ENCODE measurements around the gene CATSPERE.

CATSPERE gene

DNA sequence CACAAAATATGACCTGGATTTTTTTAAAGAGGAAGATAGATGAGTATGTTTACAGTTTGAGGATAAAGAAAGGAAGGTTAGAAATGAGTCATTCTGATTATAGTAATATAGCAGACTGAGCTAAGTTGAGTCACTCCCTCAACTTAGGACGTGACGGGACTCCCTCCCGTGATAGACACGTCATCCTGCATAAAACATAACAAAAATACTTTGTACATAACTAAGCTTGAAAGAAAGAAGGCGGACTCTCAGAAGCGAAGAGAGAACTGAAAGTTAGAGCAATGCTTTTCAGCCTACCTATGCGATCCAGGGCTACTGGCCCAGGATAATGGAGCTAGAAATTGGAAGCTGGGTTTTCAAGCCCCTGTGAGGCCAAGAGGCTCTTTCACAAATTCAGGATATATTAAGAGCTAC lies 138.9 kb downstream of the CATSPERE start:
- TF ChIP-seq, protein P1, sequence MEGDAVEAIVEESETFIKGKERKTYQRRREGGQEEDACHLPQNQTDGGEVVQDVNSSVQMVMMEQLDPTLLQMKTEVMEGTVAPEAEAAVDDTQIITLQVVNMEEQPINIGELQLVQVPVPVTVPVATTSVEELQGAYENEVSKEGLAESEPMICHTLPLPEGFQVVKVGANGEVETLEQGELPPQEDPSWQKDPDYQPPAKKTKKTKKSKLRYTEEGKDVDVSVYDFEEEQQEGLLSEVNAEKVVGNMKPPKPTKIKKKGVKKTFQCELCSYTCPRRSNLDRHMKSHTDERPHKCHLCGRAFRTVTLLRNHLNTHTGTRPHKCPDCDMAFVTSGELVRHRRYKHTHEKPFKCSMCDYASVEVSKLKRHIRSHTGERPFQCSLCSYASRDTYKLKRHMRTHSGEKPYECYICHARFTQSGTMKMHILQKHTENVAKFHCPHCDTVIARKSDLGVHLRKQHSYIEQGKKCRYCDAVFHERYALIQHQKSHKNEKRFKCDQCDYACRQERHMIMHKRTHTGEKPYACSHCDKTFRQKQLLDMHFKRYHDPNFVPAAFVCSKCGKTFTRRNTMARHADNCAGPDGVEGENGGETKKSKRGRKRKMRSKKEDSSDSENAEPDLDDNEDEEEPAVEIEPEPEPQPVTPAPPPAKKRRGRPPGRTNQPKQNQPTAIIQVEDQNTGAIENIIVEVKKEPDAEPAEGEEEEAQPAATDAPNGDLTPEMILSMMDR (IDR thresholded peaks at IDR 0.05; ENCODE audit: control insufficient read depth, extremely low read depth, insufficient read depth), result no peak
- DNase-seq (ENCODE audit: low read depth), result no peak
- H3K4me3 ChIP-seq (ENCODE audit: low read depth, low read length), result no peak overlapping the region

DNA sequence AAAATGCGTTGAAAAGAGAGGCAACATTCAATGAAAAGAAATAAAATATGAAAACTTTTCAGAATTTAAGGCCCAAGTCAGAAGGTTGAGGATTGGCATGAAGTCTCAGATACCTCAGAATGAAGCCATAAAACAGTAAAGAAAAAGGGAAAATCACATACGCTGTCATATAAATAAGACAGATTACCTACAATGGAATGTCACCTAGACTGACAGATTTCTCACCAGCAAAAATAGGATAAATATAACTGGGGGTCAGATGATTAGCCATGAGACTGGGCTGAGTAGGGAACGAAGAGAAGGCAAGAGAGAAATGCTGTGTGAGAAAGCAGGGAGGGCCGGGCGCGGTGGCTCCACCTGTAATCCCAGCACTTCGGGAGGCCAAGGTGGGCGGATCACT lies 140.3 kb downstream of the CATSPERE start:
- TF ChIP-seq, protein P1 (IDR thresholded peaks at IDR 0.05; ENCODE audit: control insufficient read depth, extremely low read depth, insufficient read depth), result no peak
- no peak for DNase-seq (ENCODE audit: low read depth)
- no peak overlapping the region for H3K4me3 ChIP-seq (ENCODE audit: low read depth, low read length)

DNA sequence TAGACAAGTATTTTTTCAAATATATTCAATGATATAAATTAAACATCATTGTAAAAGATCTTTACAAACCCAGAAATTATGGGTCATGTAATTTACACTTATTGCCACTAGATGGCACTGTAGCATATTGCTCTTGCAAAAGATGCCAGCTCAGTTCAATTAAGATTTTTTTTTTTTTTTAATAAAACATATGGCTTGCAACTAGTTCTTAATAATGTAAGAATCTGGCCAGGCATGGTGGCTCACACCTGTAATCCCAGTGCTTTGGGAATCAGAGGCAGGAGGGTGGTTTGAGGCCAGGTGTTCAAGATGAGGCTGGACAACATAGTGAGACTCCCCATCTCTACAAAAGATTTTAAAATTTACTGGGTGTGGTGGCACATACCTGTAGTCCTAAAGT lies 142.4 kb downstream of the CATSPERE start:
- TF ChIP-seq, protein P1 (IDR thresholded peaks at IDR 0.05; ENCODE audit: control insufficient read depth, extremely low read depth, insufficient read depth), result peak; percentile 63
- no peak for DNase-seq (ENCODE audit: low read depth)
- no peak overlapping the region for H3K4me3 ChIP-seq (ENCODE audit: low read depth, low read length)

DNA sequence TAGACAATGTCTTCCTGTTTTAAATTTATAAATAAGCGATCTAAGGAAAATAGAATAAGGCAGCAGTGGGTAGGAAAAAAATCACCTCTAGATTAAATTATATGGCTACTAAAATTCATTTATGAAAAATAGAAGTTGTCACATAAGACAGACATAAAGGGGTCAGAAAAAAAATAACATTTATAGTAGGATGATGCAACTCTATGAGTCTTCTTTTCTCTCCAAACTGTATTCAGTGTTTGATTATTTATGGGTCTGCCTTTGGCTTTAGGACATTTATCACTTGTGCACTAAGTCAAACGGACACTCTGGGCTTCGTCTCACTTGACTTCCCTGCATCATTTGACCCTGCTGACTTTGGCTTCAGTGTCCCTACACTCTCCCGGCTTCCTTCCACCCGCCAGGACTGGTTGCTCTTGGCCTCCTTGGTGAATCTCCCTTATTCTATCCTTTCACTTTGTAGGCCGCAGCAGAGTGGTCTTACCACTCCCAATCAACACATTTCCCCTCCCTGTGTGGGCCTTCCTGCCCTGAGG lies 144.8 kb downstream of the CATSPERE start:
- TF ChIP-seq, protein P1 (IDR thresholded peaks at IDR 0.05; ENCODE audit: control insufficient read depth, extremely low read depth, insufficient read depth), result no peak

DNA sequence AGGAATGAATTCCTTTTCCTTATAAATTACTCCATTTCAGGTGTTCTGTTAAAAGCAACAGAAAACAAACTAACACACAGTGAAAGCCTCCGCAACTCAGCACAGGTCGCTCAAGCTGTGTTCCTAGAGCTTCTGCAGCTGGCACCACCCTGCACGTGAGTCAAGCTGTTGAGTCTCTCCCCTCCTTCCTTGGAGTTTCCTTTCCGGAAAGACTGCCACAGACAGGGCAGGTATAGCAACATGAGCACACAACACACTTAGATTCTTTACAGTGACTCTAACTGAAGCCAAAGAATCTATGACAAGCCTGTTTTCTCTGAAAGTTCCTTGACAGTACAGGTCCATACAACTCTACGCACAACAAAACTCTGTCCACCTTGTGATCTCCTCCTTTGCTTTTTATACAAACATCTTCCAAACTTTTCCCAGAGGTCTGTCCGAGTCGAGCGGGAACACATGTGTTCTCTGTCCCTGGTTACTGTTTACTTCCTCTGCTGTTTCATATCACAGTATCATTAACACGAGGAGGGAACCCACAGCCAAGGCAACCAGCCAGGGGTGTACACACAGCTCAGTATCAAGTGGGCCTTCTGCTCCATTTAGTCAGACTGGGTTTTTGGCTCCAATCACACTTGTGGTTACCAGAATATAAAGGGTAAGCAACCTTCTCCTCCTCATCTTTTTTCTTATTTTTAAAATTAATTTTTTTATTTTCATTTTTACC lies 153.2 kb downstream of the CATSPERE start:
- TF ChIP-seq, protein P1 (IDR thresholded peaks at IDR 0.05; ENCODE audit: control insufficient read depth, extremely low read depth, insufficient read depth), result no peak
- H3K4me3 ChIP-seq (ENCODE audit: low read depth, low read length), result no peak overlapping the region
- no peak for DNase-seq (ENCODE audit: low read depth)

More for the DNA sequence above, 144.8 kb downstream of the CATSPERE start:
- H3K4me3 ChIP-seq (ENCODE audit: low read depth, low read length), result no peak overlapping the region
- DNase-seq (ENCODE audit: low read depth), result no peak

DNA sequence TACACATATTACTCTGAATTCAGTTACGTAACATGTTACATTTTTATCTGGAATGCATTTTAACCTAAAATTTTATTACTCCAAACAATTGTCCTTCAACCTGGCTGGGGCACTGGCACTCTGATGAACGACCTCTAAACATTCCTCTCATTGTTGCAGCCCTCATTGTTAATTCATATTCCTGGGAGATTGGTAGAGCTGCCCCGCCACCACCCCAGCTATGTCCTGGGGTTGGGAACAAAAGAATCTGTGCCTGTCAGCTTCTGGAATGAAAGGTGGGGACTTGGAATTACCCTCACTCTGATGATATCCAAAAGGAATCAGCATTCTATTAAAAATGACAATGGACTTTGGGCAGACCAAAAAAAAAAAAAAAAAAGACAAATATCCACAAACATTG lies 153.8 kb downstream of the CATSPERE start:
- TF ChIP-seq, protein P1 (IDR thresholded peaks at IDR 0.05; ENCODE audit: control insufficient read depth, extremely low read depth, insufficient read depth), result no peak
- no peak overlapping the region for H3K4me3 ChIP-seq (ENCODE audit: low read depth, low read length)
- no peak for DNase-seq (ENCODE audit: low read depth)

DNA sequence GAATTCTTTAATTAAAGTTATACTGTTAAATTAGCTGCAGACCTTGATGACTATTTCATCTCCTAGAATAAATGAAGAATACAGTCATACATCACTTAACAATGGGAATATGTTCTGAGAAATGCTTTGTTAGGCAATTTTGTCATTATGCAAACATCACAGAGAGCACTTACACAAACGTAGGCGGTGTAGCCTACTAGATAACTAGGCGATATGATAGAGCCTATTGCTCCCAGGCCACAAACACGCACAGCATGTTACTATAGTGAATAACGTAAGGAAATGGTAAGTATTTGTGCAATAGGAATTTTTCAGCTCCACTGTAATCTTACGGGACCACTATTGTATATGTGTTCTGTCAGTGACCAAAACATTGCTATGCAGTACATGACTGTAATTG lies 154.2 kb downstream of the CATSPERE start:
- TF ChIP-seq, protein P1 (IDR thresholded peaks at IDR 0.05; ENCODE audit: control insufficient read depth, extremely low read depth, insufficient read depth), result no peak

More for the DNA sequence above, 154.2 kb downstream of the CATSPERE start:
- H3K4me3 ChIP-seq (ENCODE audit: low read depth, low read length), result no peak overlapping the region
- no peak for DNase-seq (ENCODE audit: low read depth)
